ENCODE data around the gene GFER. TPM values are rescaled to one million over a fixed set of nuclear protein-coding genes. Genes with fewer than 3 reads are reported as not detected.
"Not testable (repeated sequence)": the region's sequence is repeated elsewhere in the genome, so short reads cannot be mapped to it uniquely, and the experiment has no call there.

Gene GFER
- polyA plus RNA-seq, 1 donor (not counting 4 experiments of a cell fraction or from before 2014, with no cell fraction given) = 12.0 TPM

- Histone ChIP-seq H3K9me3 (ENCODE audit: control insufficient read depth, low read depth, low read length) (no peaks in the 10 kb centered on the region), H3K9ac (ENCODE audit: control insufficient read depth, extremely low read depth, insufficient read depth, low read length) (no peak overlapping the region), H2AFZ (ENCODE audit: control insufficient read depth, low read length) (no peak overlapping the region), H3K27ac (ENCODE audit: control insufficient read depth, insufficient read depth, low read length) (no peak overlapping the region), H3K4me2 (ENCODE audit: control insufficient read depth, extremely low read depth, insufficient read depth, low read depth, low read length) (no peak overlapping the region), H3K4me1 (ENCODE audit: control insufficient read depth, extremely low read depth, insufficient read depth, low read length) (peaks cover 12% of the 10 kb centered on the region), H3K4me3 (ENCODE audit: control insufficient read depth in 2 of 3, extremely low read depth in 1 of 3, insufficient read depth in 2 of 3, low read depth in 1 of 3, low read length in 3 of 3) (no peak overlapping the region), H3K27me3 (ENCODE audit: control insufficient read depth, extremely low read depth, insufficient read depth, low read length) (no peaks in the 10 kb centered on the region), H3K79me2 (ENCODE audit: control insufficient read depth, insufficient read depth, low read length) (no peaks in the 10 kb centered on the region), H3K9me1 (ENCODE audit: control insufficient read depth, extremely low read depth, insufficient read depth, low read length) (no peaks in the 10 kb centered on the region), H3K36me3 (ENCODE audit: control insufficient read depth in 2 of 2, extremely low read depth in 1 of 2, insufficient read depth in 2 of 2, low read length in 2 of 2) (peaks cover 0 to 3% of the 10 kb centered on the region in 2 experiments), H4K20me1 (ENCODE audit: control insufficient read depth, extremely low read depth, insufficient read depth, low read length) (no peaks in the 10 kb centered on the region)
- no peak for FAIRE-seq
- dilution Hi-C loops (cut with MboI; ENCODE audit: extremely low pct_ligation_motif_present, low sequenced_read_pairs) = no loop called here
- TF ChIP-seq EZH2 (IDR thresholded peaks at IDR 0.05; ENCODE audit: low read length) = no peak
- TF ChIP-seq CTCF (optimal IDR thresholded peaks at IDR 0.05 in 1 of 3, IDR thresholded peaks at IDR 0.05 in 1 of 3, conservative IDR thresholded peaks at IDR 0.05 in 1 of 3; ENCODE audit: extremely low read depth in 1 of 3, insufficient read depth in 2 of 3, low read length in 3 of 3) = no peak
- DNase-seq (ENCODE audit: low read depth, low spot score) = no peak
Measured at GRCh38 chr16:2032285-2033056, 48.5 kb downstream of the GFER start.

GRCh38 chr16:2033057-2033908 lies 49.3 kb downstream of the GFER start:
- FAIRE-seq = no peak

GRCh38 chr16:2033909-2034695 lies 50.1 kb downstream of the GFER start:
- H3K9me1 ChIP-seq (ENCODE audit: control insufficient read depth, extremely low read depth, insufficient read depth, low read length); H3K4me1 ChIP-seq (ENCODE audit: control insufficient read depth, extremely low read depth, insufficient read depth, low read length); H3K9me3 ChIP-seq (ENCODE audit: control insufficient read depth, low read depth, low read length); H3K27ac ChIP-seq (ENCODE audit: control insufficient read depth, insufficient read depth, low read length); dilution Hi-C loops (cut with MboI; ENCODE audit: extremely low pct_ligation_motif_present, low sequenced_read_pairs); FAIRE-seq; H3K9ac ChIP-seq (ENCODE audit: control insufficient read depth, extremely low read depth, insufficient read depth, low read length); H3K27me3 ChIP-seq (ENCODE audit: control insufficient read depth, extremely low read depth, insufficient read depth, low read length); H3K36me3 ChIP-seq (ENCODE audit: control insufficient read depth in 2 of 2, extremely low read depth in 1 of 2, insufficient read depth in 2 of 2, low read length in 2 of 2); DNase-seq (ENCODE audit: low read depth, low spot score); H3K79me2 ChIP-seq (ENCODE audit: control insufficient read depth, insufficient read depth, low read length); H4K20me1 ChIP-seq (ENCODE audit: control insufficient read depth, extremely low read depth, insufficient read depth, low read length): not testable (repeated sequence)
- Histone ChIP-seq H2AFZ (ENCODE audit: control insufficient read depth, low read length) (peak overlapping the region; percentile 69), H3K4me2 (ENCODE audit: control insufficient read depth, extremely low read depth, insufficient read depth, low read depth, low read length) (peak overlapping the region; percentile 48), H3K4me3 (ENCODE audit: control insufficient read depth in 2 of 3, extremely low read depth in 1 of 3, insufficient read depth in 2 of 3, low read depth in 1 of 3, low read length in 3 of 3) (peak overlapping the region in 1 of 3 experiments; percentile 32)

More at GRCh38 chr16:2033057-2033908, 49.3 kb downstream of the GFER start:
- Histone ChIP-seq H3K4me1 (ENCODE audit: control insufficient read depth, extremely low read depth, insufficient read depth, low read length) (peaks cover 9% of the 10 kb centered on the region), H4K20me1 (ENCODE audit: control insufficient read depth, extremely low read depth, insufficient read depth, low read length) (no peaks in the 10 kb centered on the region), H3K36me3 (ENCODE audit: control insufficient read depth in 2 of 2, extremely low read depth in 1 of 2, insufficient read depth in 2 of 2, low read length in 2 of 2) (peaks cover 0 to 3% of the 10 kb centered on the region in 2 experiments), H3K9me3 (ENCODE audit: control insufficient read depth, low read depth, low read length) (no peaks in the 10 kb centered on the region), H3K9ac (ENCODE audit: control insufficient read depth, extremely low read depth, insufficient read depth, low read length) (no peak overlapping the region), H3K79me2 (ENCODE audit: control insufficient read depth, insufficient read depth, low read length) (no peaks in the 10 kb centered on the region), H2AFZ (ENCODE audit: control insufficient read depth, low read length) (peak overlapping the region; percentile 69), H3K4me2 (ENCODE audit: control insufficient read depth, extremely low read depth, insufficient read depth, low read depth, low read length) (peak overlapping the region; percentile 48), H3K27ac (ENCODE audit: control insufficient read depth, insufficient read depth, low read length) (no peak overlapping the region), H3K4me3 (ENCODE audit: control insufficient read depth in 2 of 3, extremely low read depth in 1 of 3, insufficient read depth in 2 of 3, low read depth in 1 of 3, low read length in 3 of 3) (peak overlapping the region in 1 of 3 experiments; percentile 32), H3K27me3 (ENCODE audit: control insufficient read depth, extremely low read depth, insufficient read depth, low read length) (no peaks in the 10 kb centered on the region), H3K9me1 (ENCODE audit: control insufficient read depth, extremely low read depth, insufficient read depth, low read length) (no peaks in the 10 kb centered on the region)
- no peak for DNase-seq (ENCODE audit: low read depth, low spot score)
- dilution Hi-C loops (cut with MboI; ENCODE audit: extremely low pct_ligation_motif_present, low sequenced_read_pairs) = no loop called here
- TF ChIP-seq EZH2 (IDR thresholded peaks at IDR 0.05; ENCODE audit: low read length) (no peak), CTCF (optimal IDR thresholded peaks at IDR 0.05 in 1 of 3, IDR thresholded peaks at IDR 0.05 in 1 of 3, conservative IDR thresholded peaks at IDR 0.05 in 1 of 3; ENCODE audit: extremely low read depth in 1 of 3, insufficient read depth in 2 of 3, low read length in 3 of 3) (no peak)

All from keratinocyte (primary cell).